ENCODE results near the gene PBRM1. TPM values are rescaled to one million over a fixed set of nuclear protein-coding genes. Genes with fewer than 3 reads are reported as not detected.

The PBRM1 gene
- polyA plus RNA-seq, 3 donors, result 56.4 to 63.4 (median 58.7) TPM

DNA sequence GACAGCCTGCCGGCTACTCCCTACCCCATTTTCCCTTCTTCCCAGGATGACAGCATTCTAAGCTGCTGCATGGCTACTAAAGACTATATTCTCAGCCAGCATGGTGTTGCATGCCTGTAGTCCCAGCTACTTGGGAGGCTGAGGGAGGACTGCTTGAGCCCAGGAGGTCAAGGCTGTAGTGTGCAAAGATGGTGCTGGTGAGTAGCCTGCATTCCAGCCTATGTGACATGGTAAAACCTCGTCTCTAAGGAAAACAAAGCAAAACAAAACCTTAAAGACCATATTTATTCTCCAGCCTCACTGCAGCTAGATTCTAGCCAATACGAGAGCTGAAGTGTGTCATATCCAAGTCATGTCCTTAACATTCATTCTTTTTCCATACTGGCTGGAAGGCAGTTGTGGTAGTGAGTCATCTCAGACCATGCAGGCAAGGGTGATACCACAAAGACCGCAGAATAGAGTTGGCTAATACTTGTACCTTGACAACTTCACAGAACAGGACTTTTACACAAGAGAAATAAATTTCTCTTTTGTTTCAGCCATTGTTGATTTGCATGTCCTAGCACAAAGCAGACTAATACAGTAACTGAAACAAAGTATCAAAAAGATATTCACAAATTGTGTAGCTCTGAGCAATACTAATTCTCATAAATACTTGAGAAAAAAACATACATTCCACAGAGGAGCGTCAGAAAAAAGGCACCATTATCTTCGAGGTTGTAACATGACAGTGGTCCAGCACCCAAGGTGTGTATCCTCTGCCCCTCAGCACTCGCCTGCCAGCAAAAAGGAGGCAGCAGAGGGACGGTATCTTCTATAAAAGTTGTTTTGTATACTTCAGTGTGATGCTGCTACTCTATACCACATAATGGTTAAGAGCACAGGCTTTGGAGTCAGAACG lies 14.8 kb downstream of the PBRM1 start:
- no peak for DNase-seq (ENCODE audit: low read depth in 3 of 3, low spot score in 2 of 3)

DNA sequence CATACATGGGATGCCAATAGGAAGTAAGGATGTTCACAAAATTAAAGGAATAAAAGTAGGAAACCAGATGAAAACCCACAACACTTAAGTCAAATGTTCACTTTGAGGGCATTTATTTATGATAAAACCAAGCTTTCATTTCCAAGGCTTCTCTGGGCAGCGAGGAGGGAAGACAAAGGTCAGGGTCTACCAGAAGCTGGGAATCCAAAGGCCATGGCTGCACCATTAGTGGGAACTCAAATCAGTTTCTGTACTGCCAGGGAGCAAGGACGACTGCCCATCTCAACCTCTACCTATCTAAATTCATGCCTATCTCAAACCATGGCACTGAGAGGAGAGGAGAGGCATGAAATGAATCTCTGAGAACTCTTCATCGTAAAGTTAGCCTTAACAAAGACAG lies 22.6 kb downstream of the PBRM1 start:
- DNase-seq (ENCODE audit: low read depth in 3 of 3, low spot score in 2 of 3), result no peak

DNA sequence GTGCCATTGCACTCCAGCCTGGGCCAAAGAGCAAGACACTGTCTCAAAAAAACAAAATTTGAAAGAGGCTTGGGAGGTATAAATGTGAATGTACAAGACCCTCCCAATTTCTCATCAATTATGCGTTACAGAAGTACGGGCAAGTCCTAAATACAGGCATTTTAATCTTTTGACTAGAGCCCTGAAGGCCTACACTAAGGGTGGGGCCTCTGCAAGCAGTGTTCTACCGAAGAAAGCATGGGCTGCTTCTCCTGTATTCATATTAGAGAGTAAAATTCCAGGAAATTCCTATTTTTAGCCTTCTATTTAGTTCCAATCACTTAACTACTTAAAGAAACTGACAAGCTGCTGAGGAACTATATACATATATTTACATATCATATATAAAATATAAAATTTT lies 25.7 kb downstream of the PBRM1 start:
- DNase-seq (ENCODE audit: low read depth in 3 of 3, low spot score in 2 of 3), result no peak

DNA sequence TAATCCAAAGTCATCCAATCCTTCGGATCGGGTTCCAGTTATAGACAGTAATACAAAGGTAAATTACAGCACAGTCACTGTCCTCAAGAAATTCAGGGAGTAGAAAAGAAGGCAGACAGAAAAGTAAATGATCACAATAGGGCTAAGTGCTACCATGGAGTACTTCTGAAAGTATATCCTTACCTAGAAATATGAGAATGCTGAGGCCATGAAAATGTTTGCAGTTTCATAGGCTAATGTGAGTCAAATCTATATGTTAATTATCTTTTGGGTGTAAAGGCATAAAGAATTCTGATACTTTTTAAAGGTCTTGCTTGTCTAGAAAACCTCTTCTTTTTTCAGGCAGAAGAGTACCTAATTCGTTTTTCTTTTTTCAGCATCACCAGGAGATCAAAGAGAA lies 29.8 kb downstream of the PBRM1 start:
- no peak for DNase-seq (ENCODE audit: low read depth in 3 of 3, low spot score in 2 of 3)

DNA sequence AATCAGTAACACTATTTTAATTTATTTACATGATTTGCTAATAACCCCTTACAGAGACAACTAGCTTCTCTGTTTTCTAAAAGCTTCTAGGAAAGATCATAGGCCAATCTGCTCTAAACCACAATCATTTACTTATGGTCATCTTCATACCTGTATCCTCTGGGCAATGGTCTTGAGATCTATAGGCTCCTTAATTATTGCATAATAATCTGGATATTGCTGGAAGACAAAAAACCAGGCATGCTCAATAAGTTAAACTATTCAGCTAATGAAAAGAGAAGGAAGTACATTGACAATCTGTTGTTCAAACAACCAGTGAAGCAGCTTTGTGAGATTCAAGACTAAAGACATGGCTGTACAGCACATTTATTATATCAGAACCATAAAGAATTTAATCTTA lies 34.1 kb downstream of the PBRM1 start:
- DNase-seq (ENCODE audit: low read depth in 3 of 3, low spot score in 2 of 3), result no peak

DNA sequence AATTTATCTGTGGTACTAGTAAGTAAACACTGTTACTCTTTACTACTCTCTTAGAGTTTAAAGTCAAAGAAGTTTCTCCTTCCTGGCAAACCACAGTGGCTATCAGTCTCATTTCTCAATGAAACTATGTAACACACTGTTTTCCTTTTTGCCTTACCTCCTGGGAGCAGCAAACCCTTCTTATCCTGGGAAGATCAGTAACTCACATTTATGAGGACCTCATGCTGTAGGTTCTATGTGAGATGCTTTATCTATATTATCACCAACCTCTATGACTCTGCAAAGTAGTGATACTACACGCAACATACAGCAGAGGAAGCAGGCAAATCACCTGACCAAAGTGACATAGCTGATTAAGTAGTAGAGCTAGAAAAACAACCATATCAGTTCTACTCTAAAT lies 35.3 kb downstream of the PBRM1 start:
- DNase-seq (ENCODE audit: low read depth in 3 of 3, low spot score in 2 of 3), result no peak

DNA sequence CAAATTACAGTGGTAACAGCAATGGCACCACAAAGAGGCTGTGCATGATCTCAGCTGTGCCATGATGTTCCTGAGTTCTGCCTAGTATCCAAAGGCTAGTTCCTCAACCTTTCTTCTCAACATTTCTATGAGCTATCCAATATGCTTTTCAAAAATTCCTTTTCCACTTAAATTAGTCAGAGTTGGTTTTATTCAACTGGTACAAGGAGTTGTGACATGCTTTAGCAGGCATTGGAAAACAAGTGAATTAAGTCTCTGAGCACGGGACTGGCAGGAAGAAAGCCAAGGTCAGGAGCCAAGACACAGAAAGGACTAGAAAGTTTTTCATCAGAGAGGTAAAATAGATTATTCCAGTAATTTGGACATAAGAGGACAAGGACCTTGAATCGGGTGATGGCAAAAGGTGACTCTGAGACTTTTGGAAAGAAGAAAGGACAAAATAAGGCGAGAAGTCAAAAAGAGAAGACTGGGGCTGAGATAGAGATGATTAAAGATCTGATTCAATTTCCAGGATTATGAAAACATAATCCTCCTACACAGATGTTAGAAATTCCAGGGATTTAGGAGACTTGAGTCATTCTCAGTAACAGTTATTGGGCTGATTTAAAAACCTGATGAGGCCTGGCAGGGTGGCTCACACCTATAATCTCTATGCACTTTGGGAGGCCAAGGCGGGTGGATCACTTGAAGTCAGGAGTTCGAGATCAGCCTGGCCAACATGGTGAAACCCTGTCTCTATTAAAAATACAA lies 36.1 kb downstream of the PBRM1 start:
- DNase-seq (ENCODE audit: low read depth in 3 of 3, low spot score in 2 of 3), result no peak

DNA sequence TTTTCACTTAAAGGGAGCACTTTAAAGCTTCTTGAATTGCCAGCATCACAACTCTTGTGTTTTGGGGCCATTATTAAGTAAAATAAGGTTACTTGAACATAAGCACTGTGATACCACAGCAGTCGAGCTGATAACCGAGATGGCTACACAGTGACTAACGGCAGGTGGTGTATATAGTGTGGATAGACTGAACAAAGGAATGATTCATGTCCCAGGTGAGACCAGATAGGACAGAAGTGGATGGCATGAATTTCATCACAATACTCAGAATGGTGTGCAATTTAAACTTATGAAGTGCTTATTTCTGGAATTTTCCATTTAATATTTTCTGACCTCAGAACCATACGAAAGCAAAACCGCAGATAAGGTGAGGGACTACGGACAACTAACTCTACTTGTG lies 40.2 kb downstream of the PBRM1 start:
- no peak for DNase-seq (ENCODE audit: low read depth in 3 of 3, low spot score in 2 of 3)

DNA sequence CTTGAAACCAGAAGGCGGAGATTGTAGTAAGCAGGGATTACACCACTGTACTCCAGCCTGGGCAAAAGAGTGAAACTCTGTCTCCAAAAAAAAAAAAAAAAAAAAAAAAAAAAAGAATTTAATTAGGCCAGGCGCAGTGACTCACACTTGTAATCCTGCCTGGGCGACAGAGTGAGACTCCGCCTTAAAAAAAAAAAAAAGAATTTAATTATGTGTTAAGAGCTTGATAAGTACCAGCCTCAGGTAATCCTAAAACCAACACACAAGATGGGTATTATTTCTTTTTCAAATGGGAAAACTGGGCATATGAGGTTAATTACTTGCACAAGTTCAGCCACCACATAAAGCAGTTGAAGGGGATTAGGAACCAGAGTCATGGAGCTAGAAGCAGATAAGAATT lies 49.0 kb downstream of the PBRM1 start:
- no peak for DNase-seq (ENCODE audit: low read depth in 3 of 3, low spot score in 2 of 3)

DNA sequence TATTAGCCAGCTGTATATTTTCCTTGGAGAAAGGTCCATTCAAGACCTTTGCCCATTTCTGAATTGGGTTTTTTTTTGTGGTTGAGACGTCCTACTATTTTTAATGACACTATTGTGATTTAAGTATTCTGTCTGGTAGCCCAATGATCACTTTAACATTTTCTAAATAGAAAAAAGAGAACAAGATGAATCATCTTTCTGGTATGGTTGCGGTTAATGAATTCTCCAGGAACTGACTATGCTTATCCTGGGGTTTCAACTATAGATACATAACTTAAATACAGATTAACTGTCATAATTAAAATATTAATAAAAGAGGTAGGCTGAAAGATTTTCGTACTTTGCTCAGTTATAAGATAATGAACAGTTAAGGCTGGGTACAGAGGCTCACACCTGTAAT lies 51.9 kb downstream of the PBRM1 start:
- DNase-seq (ENCODE audit: low read depth in 3 of 3, low spot score in 2 of 3), result no peak

DNA sequence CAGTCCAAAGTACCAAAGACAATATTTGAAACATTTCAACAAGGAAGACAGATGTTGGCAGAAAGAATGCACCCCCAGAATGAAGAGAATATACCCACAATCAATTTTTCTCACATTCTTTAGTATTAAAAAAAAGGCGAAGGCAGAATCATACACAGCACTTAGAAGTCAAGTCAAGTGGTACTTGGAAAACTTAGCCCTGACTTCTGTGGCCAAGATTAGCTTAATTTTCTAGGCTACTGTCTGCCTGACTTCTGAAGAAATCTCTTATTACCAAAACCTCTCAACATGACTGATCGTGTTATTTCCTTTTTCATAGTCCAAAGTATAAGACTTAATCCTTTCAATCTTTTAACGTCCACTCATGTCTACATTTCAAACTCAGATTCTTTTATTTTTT lies 60.7 kb downstream of the PBRM1 start:
- DNase-seq (ENCODE audit: low read depth in 3 of 3, low spot score in 2 of 3), result no peak

DNA sequence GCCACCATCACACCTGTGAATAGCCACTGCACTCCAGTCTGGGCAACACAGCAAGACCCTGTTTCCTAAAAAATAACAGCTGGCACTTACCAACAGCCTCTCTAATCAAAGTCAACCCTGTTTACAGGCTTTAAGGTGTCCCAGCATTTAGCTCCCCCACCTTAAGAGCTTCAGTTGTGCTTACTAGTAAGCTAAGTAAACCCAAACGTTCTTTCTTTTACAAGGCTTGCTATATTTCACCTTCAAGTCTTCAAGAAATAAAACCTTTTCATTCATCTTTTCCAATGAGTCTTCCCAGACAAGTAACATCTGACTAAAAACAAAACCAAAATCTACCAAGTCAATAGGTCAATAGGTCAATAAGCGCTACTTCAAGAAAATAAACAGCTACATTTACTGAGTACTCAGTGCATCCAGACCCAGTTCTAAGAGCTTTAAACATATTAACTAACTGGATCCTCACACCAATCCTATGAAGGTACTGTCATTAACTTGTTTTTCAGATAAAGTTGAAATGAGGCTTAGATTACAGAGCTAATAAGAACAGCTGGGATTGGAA lies 62.4 kb downstream of the PBRM1 start:
- DNase-seq (ENCODE audit: low read depth in 3 of 3, low spot score in 2 of 3), result no peak

DNA sequence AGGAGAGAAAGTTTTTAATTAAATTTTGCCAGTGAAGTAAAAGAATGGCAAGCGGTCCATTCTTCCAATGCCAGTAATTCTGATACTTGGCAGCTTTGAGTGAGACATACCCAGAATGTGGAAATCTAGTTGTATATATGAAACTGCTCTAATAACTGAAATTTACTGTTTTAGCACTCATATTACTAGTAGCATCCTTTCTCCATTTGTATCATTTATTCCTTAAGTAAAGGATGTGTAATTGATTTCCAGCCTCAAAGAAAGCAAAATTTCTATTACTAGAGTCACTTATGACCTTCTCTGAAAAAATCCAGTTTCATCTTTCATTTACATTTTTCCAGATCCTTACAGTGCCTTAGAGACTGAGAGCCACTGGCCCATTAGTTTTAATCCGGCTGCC lies 65.1 kb downstream of the PBRM1 start:
- DNase-seq (ENCODE audit: low read depth in 3 of 3, low spot score in 2 of 3), result no peak

DNA sequence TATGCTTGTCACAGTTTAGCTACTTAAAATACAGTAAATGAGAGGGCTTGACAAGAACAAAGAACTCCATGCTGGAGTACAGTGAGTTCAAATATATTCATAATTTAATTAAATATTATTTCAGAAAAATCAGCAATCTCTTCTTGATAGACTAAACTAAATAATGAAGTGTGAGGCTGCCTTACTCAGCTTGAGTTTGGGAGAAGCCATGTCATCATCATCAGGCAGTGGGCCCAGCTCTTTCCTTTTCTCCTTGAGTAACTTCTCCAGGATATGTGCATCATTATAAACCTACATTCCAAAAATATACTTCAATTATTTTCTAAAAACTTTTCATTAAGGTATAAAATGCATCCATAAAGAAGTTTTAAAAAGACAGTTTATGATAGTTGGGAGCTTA lies 70.5 kb downstream of the PBRM1 start:
- DNase-seq (ENCODE audit: low read depth in 3 of 3, low spot score in 2 of 3), result no peak

DNA sequence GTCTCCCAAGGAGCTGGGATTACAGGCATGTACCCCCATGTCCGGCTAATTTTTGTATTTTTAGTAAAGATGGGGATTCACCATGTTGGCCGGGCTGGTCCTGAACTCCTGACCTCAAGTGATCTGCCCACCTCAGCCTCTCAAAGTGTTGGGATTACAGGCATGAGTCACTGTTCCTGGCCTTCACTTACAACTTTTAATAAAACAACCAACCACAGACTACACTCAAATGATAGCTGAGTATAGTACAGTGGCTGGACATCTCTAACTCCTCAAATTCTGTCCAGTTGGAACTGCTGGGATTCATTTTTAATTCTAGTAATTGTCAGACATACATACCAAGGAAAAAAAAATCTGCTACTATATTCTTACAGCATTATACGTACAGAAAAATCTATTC lies 71.0 kb downstream of the PBRM1 start:
- no peak for DNase-seq (ENCODE audit: low read depth in 3 of 3, low spot score in 2 of 3)

DNA sequence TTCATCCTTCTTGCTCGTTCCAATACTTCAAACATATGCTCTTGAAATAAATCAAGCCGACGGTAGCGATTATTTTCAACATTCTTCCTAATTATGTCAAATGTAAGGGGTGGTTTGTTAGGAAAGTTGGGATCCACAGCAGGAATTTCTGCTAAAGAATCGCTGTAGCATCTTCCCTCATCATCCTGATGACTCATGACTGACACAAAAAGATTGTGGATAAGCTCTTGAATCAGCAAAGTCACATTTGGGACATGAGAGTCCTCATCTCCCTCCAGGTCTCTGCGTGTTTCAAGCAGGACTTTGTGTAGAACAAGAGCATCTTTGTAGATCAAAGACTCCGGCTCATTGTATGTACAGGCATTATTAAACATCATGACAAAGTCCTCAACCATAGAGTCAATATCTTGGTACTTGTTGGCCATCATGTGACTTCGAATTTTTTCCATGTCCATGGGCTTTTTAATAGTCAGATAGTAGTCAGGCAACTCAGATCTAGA lies 76.3 kb downstream of the PBRM1 start:
- no peak for DNase-seq (ENCODE audit: low read depth in 3 of 3, low spot score in 2 of 3)

DNA sequence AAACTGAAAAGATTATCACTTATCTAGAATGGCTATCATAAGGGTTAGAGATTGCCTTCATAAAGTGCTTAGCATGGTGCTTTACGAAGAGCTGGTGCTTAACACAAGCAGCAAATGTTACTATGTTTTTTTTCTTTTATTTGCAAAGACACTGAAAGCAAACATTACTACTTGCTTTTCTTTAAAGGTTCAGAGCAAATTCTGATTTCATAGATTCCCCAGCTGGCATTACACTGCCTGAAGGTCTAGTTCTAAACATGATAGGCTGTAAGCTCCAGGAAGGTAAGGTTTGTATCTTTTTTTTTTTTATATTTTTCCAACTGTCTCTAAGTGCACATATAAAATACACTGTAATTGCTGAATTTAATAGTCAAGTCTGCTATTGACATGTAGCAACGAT lies 77.4 kb downstream of the PBRM1 start:
- no peak for DNase-seq (ENCODE audit: low read depth in 3 of 3, low spot score in 2 of 3)

DNA sequence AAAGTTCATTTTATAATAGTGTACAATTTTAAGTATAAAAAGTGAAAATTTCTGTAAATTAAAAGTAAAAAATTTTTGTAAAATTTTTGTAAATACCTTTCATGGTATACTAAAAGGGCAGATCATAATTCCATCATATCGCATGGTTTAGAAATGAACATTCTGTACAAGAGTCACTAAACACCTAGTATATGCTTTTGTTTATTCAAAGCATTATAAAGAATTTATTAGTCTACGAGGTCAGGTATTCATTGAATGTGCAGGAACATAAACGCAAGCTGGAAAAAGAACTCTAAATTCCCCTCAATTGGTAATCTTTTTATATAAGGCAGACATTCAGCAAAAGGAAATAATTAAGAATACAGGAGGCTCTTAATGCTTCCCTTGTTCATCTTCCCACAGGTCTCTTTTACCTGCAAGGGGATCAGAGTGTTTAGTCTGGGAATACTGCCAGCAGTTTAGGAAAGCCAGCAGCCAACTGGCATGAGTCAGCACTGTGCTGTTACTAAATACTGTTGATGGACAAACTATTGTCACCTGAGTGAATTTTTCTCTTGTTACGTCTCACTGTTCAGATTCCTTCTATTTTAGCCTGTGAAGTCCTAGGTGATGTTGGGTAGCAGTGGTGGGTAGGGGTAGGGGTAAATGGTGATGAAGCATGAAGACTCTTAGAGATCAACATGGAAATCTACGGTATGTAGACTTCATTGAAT lies 79.2 kb downstream of the PBRM1 start:
- no peak for DNase-seq (ENCODE audit: low read depth in 3 of 3, low spot score in 2 of 3)

DNA sequence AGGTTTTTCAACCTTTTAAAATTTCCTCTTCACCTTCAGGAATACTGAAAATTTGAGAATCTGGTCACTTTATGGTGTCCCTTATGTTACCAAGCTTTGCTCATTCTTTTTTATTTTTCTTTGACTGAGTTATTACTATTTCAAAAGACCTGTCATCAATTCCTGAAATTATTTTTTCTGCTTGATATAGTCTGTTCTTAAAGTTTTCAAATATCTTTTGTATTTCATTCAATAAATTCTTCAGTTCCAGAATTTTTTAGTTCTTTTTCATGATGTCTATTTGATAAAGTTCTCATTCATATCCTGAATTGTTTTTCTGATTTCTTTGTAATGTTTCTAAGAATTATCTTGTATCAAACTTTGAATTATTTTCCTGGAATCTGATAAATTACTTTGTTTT lies 85.5 kb downstream of the PBRM1 start:
- DNase-seq (ENCODE audit: low read depth in 3 of 3, low spot score in 2 of 3), result no peak

DNA sequence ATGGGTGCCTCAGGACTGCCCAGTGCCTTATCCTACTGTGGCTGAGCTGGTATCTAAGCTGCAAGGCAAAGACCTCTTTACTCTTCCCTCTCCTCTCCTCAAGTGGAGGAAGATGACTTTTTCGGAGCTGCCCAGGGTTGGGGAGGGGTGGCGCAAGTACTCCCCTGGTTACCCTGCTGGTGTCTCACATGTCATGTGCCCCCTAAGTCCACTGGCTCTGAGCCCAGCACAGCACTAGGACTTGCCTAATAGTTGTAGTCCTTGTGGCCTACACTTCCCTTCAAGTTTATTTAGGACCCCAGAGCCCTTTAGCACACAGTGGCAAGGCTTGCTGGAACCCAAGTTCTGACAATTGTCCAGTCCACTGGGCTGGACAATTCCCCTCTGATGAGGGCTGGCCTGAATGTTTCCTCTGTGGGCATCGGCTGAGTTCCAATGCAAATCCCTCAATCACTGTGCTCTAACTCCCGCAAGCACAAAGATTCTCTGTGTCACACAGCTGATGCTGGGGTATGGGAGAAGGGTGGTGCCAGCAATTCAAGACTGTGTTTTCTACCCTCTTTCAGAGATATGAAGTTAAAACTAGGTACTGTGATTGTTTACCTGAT lies 89.0 kb downstream of the PBRM1 start:
- DNase-seq (ENCODE audit: low read depth in 3 of 3, low spot score in 2 of 3), result no peak

DNA sequence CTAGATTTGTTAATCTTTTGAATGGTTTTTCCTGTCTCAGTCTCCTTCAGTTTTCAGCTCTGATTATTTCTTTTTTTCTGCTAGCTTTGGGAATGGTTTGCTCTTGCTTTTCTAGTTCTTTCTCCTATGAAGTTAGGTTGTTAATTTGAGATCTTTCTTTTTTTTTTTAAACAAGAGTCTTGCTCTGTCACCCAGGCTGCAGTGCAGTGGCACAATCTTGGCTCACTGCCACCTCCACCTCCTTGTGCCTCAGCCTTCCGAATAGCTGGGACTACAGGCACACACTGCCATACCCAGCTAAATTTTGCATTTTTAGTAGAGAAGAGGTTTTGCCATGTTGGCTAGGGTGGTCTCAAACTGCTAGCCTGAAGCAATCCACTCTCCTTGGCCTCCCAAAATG lies 92.6 kb downstream of the PBRM1 start:
- DNase-seq (ENCODE audit: low read depth in 3 of 3, low spot score in 2 of 3), result no peak
